ENCODE data around the gene DRAM2. TPM values are rescaled to one million over a fixed set of nuclear protein-coding genes. Genes with fewer than 3 reads are reported as not detected.

Gene DRAM2
- total RNA-seq, 4 donors from 2014 or later = 28.7 to 31.6 (median 30.0) TPM

GRCh38 chr1:111176678-111177077 lies 36.8 kb upstream of the DRAM2 start:
- DNase-seq (ENCODE audit: extremely low spot score) = no peak
- Histone ChIP-seq H3K27me3 (no peaks in the 10 kb centered on the region), H3K9me3 (no peaks in the 10 kb centered on the region), H3K4me1 (no peaks in the 10 kb centered on the region), H3K36me3 (peaks cover 0 to 67% (median 25%) of the 10 kb centered on the region in 4 donors), H3K4me3 (no peak overlapping the region), H3K27ac (replicated peaks in 1 of 4) (no peak overlapping the region)
- TF ChIP-seq EP300 (IDR thresholded peaks at IDR 0.05) = no peak
- TF ChIP-seq POLR2AphosphoS5 (IDR thresholded peaks at IDR 0.05) = no peak
- intact Hi-C loops (cut with DNase I) = no loop called here
- 77% methylated on average over 1 of the region's 1 CpG for WGBS

DNA sequence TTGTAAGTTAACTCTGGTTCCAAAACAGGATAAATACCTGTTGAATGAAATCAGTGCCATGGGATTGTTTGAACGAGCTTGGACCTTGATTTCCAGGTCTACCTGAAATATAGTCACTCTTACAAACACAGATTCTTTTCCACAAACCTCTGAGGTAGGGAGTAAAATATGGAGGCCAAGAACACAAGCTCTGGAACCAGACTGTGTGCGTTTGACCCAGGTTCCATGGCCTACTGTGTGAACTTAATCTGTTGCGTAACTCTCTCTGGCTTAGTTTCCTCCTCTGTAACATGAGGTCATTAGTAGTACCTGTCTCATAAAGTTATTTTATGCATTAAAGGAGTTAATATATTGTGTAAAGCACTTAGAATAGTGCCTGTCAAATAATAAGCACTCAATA lies 35.5 kb upstream of the DRAM2 start:
- no peak for DNase-seq (ENCODE audit: extremely low spot score)
- Histone ChIP-seq H3K9me3 (no peaks in the 10 kb centered on the region), H3K27me3 (no peaks in the 10 kb centered on the region), H3K36me3 (peaks cover 0 to 68% (median 25%) of the 10 kb centered on the region in 4 donors), H3K27ac (replicated peaks in 1 of 4) (no peak overlapping the region), H3K4me3 (no peak overlapping the region), H3K4me1 (no peaks in the 10 kb centered on the region)
- WGBS = 86% methylated on average over 3 of the region's 3 CpGs
- intact Hi-C loops (cut with DNase I) = no loop called here
- no peak for TF ChIP-seq CTCF (IDR thresholded peaks at IDR 0.05)
- TF ChIP-seq POLR2A (IDR thresholded peaks at IDR 0.05; ENCODE audit: low read depth) = no peak
- no peak for TF ChIP-seq EP300 (IDR thresholded peaks at IDR 0.05)
- no peak for TF ChIP-seq POLR2AphosphoS5 (IDR thresholded peaks at IDR 0.05)

DNA sequence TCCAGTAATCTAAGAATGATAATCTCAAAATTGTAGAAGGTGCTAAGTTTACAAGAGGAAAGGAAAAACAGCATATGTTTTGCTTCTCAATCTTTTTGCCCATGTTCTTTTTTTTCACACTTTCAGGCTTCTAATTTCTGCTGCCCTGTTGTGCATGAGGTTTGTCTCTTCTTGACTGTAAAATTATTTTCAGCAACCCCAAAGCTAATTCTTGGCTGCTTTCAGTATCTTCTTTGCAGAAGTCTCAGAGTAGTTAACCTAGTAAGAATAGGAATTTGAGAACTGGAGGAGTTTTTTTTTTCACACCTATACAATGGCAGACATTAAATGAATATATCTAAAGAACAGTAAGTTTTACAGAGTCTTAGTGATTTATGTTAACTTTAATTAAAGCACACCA lies 34.2 kb upstream of the DRAM2 start:
- Histone ChIP-seq H3K36me3 (peaks cover 0 to 67% (median 25%) of the 10 kb centered on the region in 4 donors), H3K27me3 (no peaks in the 10 kb centered on the region), H3K4me1 (no peaks in the 10 kb centered on the region), H3K4me3 (no peak overlapping the region), H3K9me3 (no peaks in the 10 kb centered on the region), H3K27ac (replicated peaks in 1 of 4) (no peak overlapping the region)
- TF ChIP-seq CTCF (IDR thresholded peaks at IDR 0.05) (no peak), EP300 (IDR thresholded peaks at IDR 0.05) (no peak), POLR2AphosphoS5 (IDR thresholded peaks at IDR 0.05) (no peak), POLR2A (IDR thresholded peaks at IDR 0.05; ENCODE audit: low read depth) (no peak)
- intact Hi-C loops (cut with DNase I) = no loop called here
- no peak for DNase-seq (ENCODE audit: extremely low spot score)

DNA sequence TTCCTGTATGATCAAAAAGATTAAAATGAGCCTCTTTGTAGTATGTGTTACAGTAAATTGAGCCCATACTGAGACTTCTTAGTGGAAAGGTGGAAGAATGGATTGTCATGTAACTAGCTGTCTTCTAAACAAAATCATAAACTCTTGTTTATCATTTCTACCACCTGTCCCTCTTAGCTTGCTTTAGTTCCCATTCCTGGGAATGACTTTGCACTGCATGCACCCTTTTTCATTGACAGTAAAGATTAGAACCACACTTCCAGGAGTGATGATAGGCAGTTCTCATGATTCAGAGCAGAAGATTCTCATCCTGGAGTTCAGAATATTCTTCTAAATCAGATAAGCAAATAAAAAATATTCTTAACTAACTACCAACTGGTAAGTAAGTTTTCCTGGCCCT lies 32.6 kb upstream of the DRAM2 start:
- Histone ChIP-seq H3K36me3 (peaks cover 0 to 69% (median 31%) of the 10 kb centered on the region in 4 donors), H3K4me3 (no peak overlapping the region), H3K27ac (replicated peaks in 1 of 4) (no peak overlapping the region), H3K4me1 (no peaks in the 10 kb centered on the region), H3K27me3 (no peaks in the 10 kb centered on the region), H3K9me3 (no peaks in the 10 kb centered on the region)
- intact Hi-C loops (cut with DNase I) = no loop called here
- DNase-seq (ENCODE audit: extremely low spot score) = no peak
- TF ChIP-seq CTCF (IDR thresholded peaks at IDR 0.05) = no peak
- no peak for TF ChIP-seq EP300 (IDR thresholded peaks at IDR 0.05)
- no peak for TF ChIP-seq POLR2A (IDR thresholded peaks at IDR 0.05; ENCODE audit: low read depth)
- no peak for TF ChIP-seq POLR2AphosphoS5 (IDR thresholded peaks at IDR 0.05)

DNA sequence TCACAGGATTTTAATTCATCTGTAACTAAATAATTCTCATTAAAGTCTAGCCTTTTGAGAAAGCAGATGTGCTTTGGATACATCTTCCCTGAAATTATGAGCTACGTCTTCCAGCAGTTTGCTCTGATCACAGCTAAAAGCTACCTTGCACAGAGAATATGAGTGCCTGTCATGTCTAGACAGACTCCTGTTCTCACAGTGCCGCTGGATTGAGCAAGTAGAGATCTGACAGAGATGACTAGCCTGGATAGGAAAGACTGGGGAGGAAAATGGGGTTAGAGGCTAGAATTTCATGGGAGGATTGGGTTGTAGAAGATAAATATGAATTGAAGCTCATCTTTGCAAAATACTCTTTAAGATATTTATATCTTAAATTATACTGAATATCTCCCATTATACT lies 24.3 kb upstream of the DRAM2 start:
- 96% methylated on average over 2 of the region's 2 CpGs for WGBS
- DNase-seq (ENCODE audit: extremely low spot score) = no peak
- Histone ChIP-seq H3K4me3 (no peak overlapping the region), H3K9me3 (no peaks in the 10 kb centered on the region), H3K36me3 (peaks cover 0 to 50% (median 32%) of the 10 kb centered on the region in 4 donors), H3K4me1 (no peaks in the 10 kb centered on the region), H3K27me3 (no peaks in the 10 kb centered on the region), H3K27ac (replicated peaks in 1 of 4) (no peak overlapping the region)
- TF ChIP-seq POLR2A (IDR thresholded peaks at IDR 0.05; ENCODE audit: low read depth) (no peak), POLR2AphosphoS5 (IDR thresholded peaks at IDR 0.05) (no peak)
- intact Hi-C loops (cut with DNase I) = no loop called here

- peaks cover 0 to 42% (median 27%) of the 10 kb centered on the region in 4 donors for H3K36me3 ChIP-seq
- H3K27me3 ChIP-seq = no peaks in the 10 kb centered on the region
- 97% methylated on average over 4 of the region's 4 CpGs for WGBS
- intact Hi-C loops (cut with DNase I) = no loop called here
- no peak for TF ChIP-seq POLR2AphosphoS5 (IDR thresholded peaks at IDR 0.05)
- no peak for TF ChIP-seq CTCF (IDR thresholded peaks at IDR 0.05)
- no peak for TF ChIP-seq POLR2A (IDR thresholded peaks at IDR 0.05; ENCODE audit: low read depth)
- TF ChIP-seq EP300 (IDR thresholded peaks at IDR 0.05) = no peak
- DNase-seq (ENCODE audit: extremely low spot score) = no peak
- no peaks in the 10 kb centered on the region for H3K9me3 ChIP-seq
- H3K4me1 ChIP-seq = no peaks in the 10 kb centered on the region
- no peak overlapping the region for H3K4me3 ChIP-seq
- H3K27ac ChIP-seq (replicated peaks in 1 of 4) = no peak overlapping the region
These were observed 23.5 kb upstream of the DRAM2 start for GRCh38 chr1:111163363-111163762.
